NCI-H2171 (cell line): ENCODE data around the gene PPIL1.
"Not testable (repeated sequence)": the region's sequence is repeated elsewhere in the genome, so short reads cannot be mapped to it uniquely, and the experiment has no call there.

Source experiments
- DNase-seq: peaks from one replicate; lab custom pipeline; 2025; lab: John Stamatoyannopoulos, UW

Gene PPIL1

GRCh38 chr6:36815962-36816735, 58.5 kb downstream of the PPIL1 start:
- no peak for DNase-seq

GRCh38 chr6:36814249-36814648, 60.4 kb downstream of the PPIL1 start:
- DNase-seq: no peak

GRCh38 chr6:36813526-36813925, 61.1 kb downstream of the PPIL1 start:
- no peak for DNase-seq

GRCh38 chr6:36813047-36813446, 61.6 kb downstream of the PPIL1 start:
- DNase-seq: not testable (repeated sequence)

- no peak for DNase-seq
These were observed 64.4 kb downstream of the PPIL1 start for GRCh38 chr6:36809941-36810803.

- no peak for DNase-seq
These were observed 65.4 kb downstream of the PPIL1 start for GRCh38 chr6:36809156-36809555.

GRCh38 chr6:36808634-36809033, 66.0 kb downstream of the PPIL1 start:
- no peak for DNase-seq

- no peak for DNase-seq
These were observed 66.9 kb downstream of the PPIL1 start for GRCh38 chr6:36807750-36808149.

GRCh38 chr6:36807143-36807542, 67.5 kb downstream of the PPIL1 start:
- DNase-seq: no peak

- no peak for DNase-seq
These were observed 68.7 kb downstream of the PPIL1 start for GRCh38 chr6:36805917-36806316.

- DNase-seq: no peak
These were observed 69.4 kb downstream of the PPIL1 start for GRCh38 chr6:36805096-36805797.
